Stomach (tissue), 9 donors: Measurements from ENCODE around the gene USP8. TPM values are rescaled to one million over a fixed set of nuclear protein-coding genes. Genes with fewer than 3 reads are reported as not detected.

Source experiments
- DNase-seq, 2 donors: peaks; one replicate each; pipeline versions ENCODE4 v3.0.0 to v3.0.0-alpha.2; 2013 to 2019
- H3K27ac ChIP-seq, 5 donors: fragments of 200-600 bp in 4 of 5; sonication (generic) in 4 of 5; one replicate each; pipeline ENCODE4 v1.5.1; 2013 to 2019; ENCODE audit warnings: mild to moderate bottlenecking in 1 of 5, moderate library complexity in 1 of 5
- H3K27me3 ChIP-seq, 3 donors: fragments of 200-600 bp; sonication (generic); one replicate each; pipeline ENCODE4 v1.5.1; 2017 to 2019; ENCODE audit warnings: mixed run types in 1 of 3
- H3K36me3 ChIP-seq, 4 donors: fragments of 200-600 bp; sonication (generic); 1 replicate in 3 of 4; 2 replicates in 1 of 4; pipeline ENCODE4 v1.5.1; 2016 to 2019
- H3K4me1 ChIP-seq, 4 donors: fragments of 200-600 bp; sonication (generic); one replicate each; pipeline ENCODE4 v1.5.1; 2016 to 2019
- H3K4me3 ChIP-seq, 4 donors: fragments of 200-600 bp; sonication (generic) in 3 of 4; one replicate each; pipeline ENCODE4 v1.5.1; 2016 to 2019; ENCODE audit warnings: mild to moderate bottlenecking in 1 of 4
- H3K9me3 ChIP-seq, 4 donors: fragments of 200-600 bp; sonication (generic); one replicate each; pipeline ENCODE4 v1.5.1; 2016 to 2019
- CTCF ChIP-seq, 7 experiments: fragments of 450-650 bp in 4 of 7; fragments of 200-600 bp in 3 of 7; sonication (generic) in 3 of 7; IDR thresholded peaks; one replicate each; pipeline ENCODE4 v1.5.1; 2016 to 2019; ENCODE audit warnings: antibody characterized with exemption in 7 of 7, control low read depth in 2 of 7, mild to moderate bottlenecking in 1 of 7
- EP300 ChIP-seq: sonication (generic); formaldehyde crosslinking; IDR thresholded peaks from one replicate; pipeline ENCODE4 v1.6.1; 2017; ENCODE audit warnings: antibody characterized with exemption
- POLR2A ChIP-seq, 4 donors: fragments of 450-650 bp; IDR thresholded peaks; one replicate each; pipeline ENCODE4 v1.6.1; 2016; ENCODE audit warnings: antibody characterized with exemption in 4 of 4, control low read depth in 2 of 4, mild to moderate bottlenecking in 1 of 4, moderate library complexity in 1 of 4
- POLR2AphosphoS5 ChIP-seq, 3 donors: sonication (generic); formaldehyde crosslinking; IDR thresholded peaks; one replicate each; pipeline ENCODE4 v1.6.1; 2016; ENCODE audit warnings: antibody characterized with exemption in 3 of 3
- WGBS, 5 donors: extraction: QIAGEN DNeasy Blood & Tissue Kit in 3 of 5; methylation state at CpG; one replicate each; pipeline versions ENCODE4 v1.1.5 to v1.1.7; 2013 to 2018; 5-methylcytosine and 5-hydroxymethylcytosine counted together
- intact Hi-C: fragments of 100-400 bp; cut with DNase I; formaldehyde crosslinking; loops from one replicate; pipeline ENCODE4 v1.15.1; 2023; ENCODE audit warnings: low total_unique reads
- polyA plus RNA-seq, 3 donors: library from polyadenylated mRNA; stranded (reverse); fragments of 200-250 nt; gene quantifications; one replicate each; pipeline ENCODE4 v1.2.3, GENCODE V29; 2013
- total RNA-seq, 5 donors: library from RNA; depleted of rRNA; stranded (reverse); fragments of >200 nt; gene quantifications; one replicate each; pipeline versions ENCODE4 v1.1.0 to v1.2.3, GENCODE V29; 2014 to 2016
- donor health status: healthy with polysubstance abuse.
- donor health status: Bipolar disorder and iron deficiency.
- donor health status: healthy.

Gene USP8
- total and polyA plus RNA-seq, 8 donors = 13.7 to 73.9 (median 30.1) TPM

- H3K27me3 ChIP-seq = no peaks in the 10 kb centered on the region
- no peak for DNase-seq
- H3K27ac ChIP-seq = no peak overlapping the region
- no peaks in the 10 kb centered on the region for H3K4me1 ChIP-seq
- peaks cover 0 to 5% (median 3%) of the 10 kb centered on the region in 4 donors for H3K36me3 ChIP-seq
- no peak overlapping the region for H3K4me3 ChIP-seq
- no peak for TF ChIP-seq POLR2A (IDR thresholded peaks at IDR 0.05)
- WGBS, 5 donors = 71 to 83% (median 76%) methylated on average over 4 of the region's 4 CpGs
- no peaks in the 10 kb centered on the region for H3K9me3 ChIP-seq
- intact Hi-C loops = no loop called here
These were observed 128.0 kb downstream of the USP8 start for GRCh38 chr15:50552238-50552637.

GRCh38 chr15:50556642-50557371, 132.6 kb downstream of the USP8 start:
- H3K27me3 ChIP-seq = no peaks in the 10 kb centered on the region
- 86 to 99% (median 97%) methylated on average over 2 of the region's 2 CpGs for WGBS, 5 donors

GRCh38 chr15:50558012-50558411, 133.8 kb downstream of the USP8 start:
- H3K36me3 ChIP-seq = peaks cover 0 to 55% (median 50%) of the 10 kb centered on the region in 4 donors
- no peaks in the 10 kb centered on the region for H3K4me1 ChIP-seq
- TF ChIP-seq POLR2A (IDR thresholded peaks at IDR 0.05) = no peak
- TF ChIP-seq EP300 = no peak
- TF ChIP-seq CTCF (IDR thresholded peaks at IDR 0.05) = no peak
- no peak for TF ChIP-seq POLR2AphosphoS5 (IDR thresholded peaks at IDR 0.05)
- no peak for DNase-seq
- no peaks in the 10 kb centered on the region for H3K27me3 ChIP-seq
- 92 to 100% (median 99%) methylated on average over 2 of the region's 2 CpGs for WGBS, 5 donors
- no peak overlapping the region for H3K27ac ChIP-seq
- H3K4me3 ChIP-seq = no peak overlapping the region
- intact Hi-C loops = no loop called here
- no peaks in the 10 kb centered on the region for H3K9me3 ChIP-seq

More at GRCh38 chr15:50556642-50557371, 132.6 kb downstream of the USP8 start:
- Histone ChIP-seq H3K36me3 (peaks cover 0 to 43% (median 38%) of the 10 kb centered on the region in 4 donors), H3K9me3 (no peaks in the 10 kb centered on the region), H3K4me3 (no peak overlapping the region), H3K27ac (no peak overlapping the region), H3K4me1 (no peaks in the 10 kb centered on the region)
- intact Hi-C loops = no loop called here
- TF ChIP-seq POLR2AphosphoS5 (IDR thresholded peaks at IDR 0.05) (no peak), EP300 (no peak)
- no peak for DNase-seq

GRCh38 chr15:50562735-50563640, 138.8 kb downstream of the USP8 start:
- 77 to 91% (median 82%) methylated on average over 4 of the region's 4 CpGs for WGBS, 5 donors
- Histone ChIP-seq H3K9me3 (no peaks in the 10 kb centered on the region), H3K27me3 (no peaks in the 10 kb centered on the region), H3K36me3 (peaks cover 6 to 86% (median 77%) of the 10 kb centered on the region in 4 donors), H3K4me3 (no peak overlapping the region), H3K4me1 (no peaks in the 10 kb centered on the region), H3K27ac (no peak overlapping the region)
- TF ChIP-seq POLR2AphosphoS5 (IDR thresholded peaks at IDR 0.05) (no peak), EP300 (no peak), POLR2A (IDR thresholded peaks at IDR 0.05) (no peak), CTCF (IDR thresholded peaks at IDR 0.05) (no peak)
- no peak for DNase-seq
- intact Hi-C loops = no loop called here

- Histone ChIP-seq H3K36me3 (peaks cover 9 to 86% (median 79%) of the 10 kb centered on the region in 4 donors), H3K9me3 (no peaks in the 10 kb centered on the region), H3K27me3 (no peaks in the 10 kb centered on the region), H3K27ac (no peak overlapping the region), H3K4me1 (no peaks in the 10 kb centered on the region), H3K4me3 (no peak overlapping the region)
- intact Hi-C loops = no loop called here
- TF ChIP-seq POLR2A (IDR thresholded peaks at IDR 0.05) (no peak), CTCF (IDR thresholded peaks at IDR 0.05) (no peak), POLR2AphosphoS5 (IDR thresholded peaks at IDR 0.05) (no peak), EP300 (no peak)
- 94 to 99% (median 96%) methylated on average over 4 of the region's 4 CpGs for WGBS, 5 donors
- no peak for DNase-seq
These were observed 139.6 kb downstream of the USP8 start for GRCh38 chr15:50563756-50564155.
